Thoracic aorta (tissue), 2 donors: ENCODE data around the gene TBC1D24. TPM values are rescaled to one million over a fixed set of nuclear protein-coding genes. Genes with fewer than 3 reads are reported as not detected.

Source experiments
- ATAC-seq: fragments of 150-250 bp; one replicate; pipeline ENCODE4 v1.8.0; 2017; ENCODE audit warnings: low read depth; ENCODE audit not compliant: insufficient number of reproducible peaks, low FRiP score
- DNase-seq: peaks from one replicate; pipeline ENCODE4 v3.0.0-alpha.2; 2020; ENCODE audit warnings: low spot score
- H3K27ac ChIP-seq, 2 donors: fragments of 200-600 bp; sonication (generic); 1 replicate in 1 of 2; 2 replicates in 1 of 2; pipeline ENCODE4 v1.5.1; 2016; ENCODE audit warnings: mild to moderate bottlenecking in 2 of 2, moderate library complexity in 2 of 2
- H3K27me3 ChIP-seq: fragments of 200-600 bp; sonication (generic); replicated peaks from 2 replicates; pipeline ENCODE4 v1.6.0; 2016; ENCODE audit warnings: mild to moderate bottlenecking; ENCODE audit not compliant: insufficient read depth
- H3K36me3 ChIP-seq: fragments of 200-600 bp; sonication (generic); one replicate; pipeline ENCODE4 v1.5.1; 2016
- H3K4me1 ChIP-seq, 2 donors: fragments of 200-600 bp; sonication (generic); 1 replicate in 1 of 2; 2 replicates in 1 of 2; pipeline versions ENCODE4 v1.5.1 to v1.6.0; 2016; ENCODE audit warnings: low read depth in 2 of 2, mild to moderate bottlenecking in 1 of 2; ENCODE audit not compliant: control insufficient read depth in 1 of 2
- H3K4me3 ChIP-seq: fragments of 200-600 bp; sonication (generic); 2 replicates; pipeline ENCODE4 v1.5.1; 2016; ENCODE audit warnings: mild to moderate bottlenecking
- H3K9me3 ChIP-seq: fragments of 200-600 bp; sonication (generic); 2 replicates; pipeline ENCODE4 v1.5.1; 2016
- CTCF ChIP-seq: fragments of 200-600 bp; sonication (generic); IDR thresholded peaks from one replicate; pipeline ENCODE4 v1.5.1; 2019; ENCODE audit warnings: antibody characterized with exemption
- total RNA-seq, 2 donors: library from RNA; depleted of rRNA; stranded (reverse); fragments of >200 nt; gene quantifications; one replicate each; pipeline versions ENCODE4 v1.1.0 to v1.2.3, GENCODE V29; 2016

The TBC1D24 gene
- total RNA-seq, 2 donors from 2014 or later: 14.5 to 15.0 TPM

- Histone ChIP-seq H3K36me3 (no peaks in the 10 kb centered on the region), H3K27me3 (no peaks in the 10 kb centered on the region), H3K27ac (peak overlapping the region in 1 of 2 donors; percentile 43), H3K4me3 (no peak overlapping the region), H3K9me3 (no peaks in the 10 kb centered on the region), H3K4me1 (peaks cover 29 to 48% of the 10 kb centered on the region in 2 donors)
- no peak for TF ChIP-seq CTCF
- DNase-seq (no peak), ATAC-seq (no peak)
These were observed 23.8 kb downstream of the TBC1D24 start for GRCh38 chr16:2498531-2499253.

GRCh38 chr16:2499454-2499853, 24.5 kb downstream of the TBC1D24 start:
- Histone ChIP-seq H3K36me3 (no peaks in the 10 kb centered on the region), H3K4me1 (peaks cover 29 to 45% of the 10 kb centered on the region in 2 donors), H3K9me3 (no peaks in the 10 kb centered on the region), H3K4me3 (no peak overlapping the region), H3K27ac (peak overlapping the region in 1 of 2 donors; percentile 43), H3K27me3 (no peaks in the 10 kb centered on the region)
- DNase-seq: no peak
- no peak for ATAC-seq
- no peak for TF ChIP-seq CTCF

GRCh38 chr16:2499890-2500429, 25.0 kb downstream of the TBC1D24 start:
- Histone ChIP-seq H3K27ac (no peak overlapping the region), H3K9me3 (no peaks in the 10 kb centered on the region), H3K4me1 (peaks cover 29 to 45% of the 10 kb centered on the region in 2 donors), H3K36me3 (no peaks in the 10 kb centered on the region), H3K4me3 (no peak overlapping the region), H3K27me3 (no peaks in the 10 kb centered on the region)
- DNase-seq (no peak), ATAC-seq (no peak)
- TF ChIP-seq CTCF: no peak

GRCh38 chr16:2500430-2500917, 25.5 kb downstream of the TBC1D24 start:
- TF ChIP-seq CTCF: no peak
- Histone ChIP-seq H3K9me3 (no peaks in the 10 kb centered on the region), H3K4me1 (peaks cover 29 to 45% of the 10 kb centered on the region in 2 donors), H3K27ac (no peak overlapping the region), H3K36me3 (no peaks in the 10 kb centered on the region), H3K27me3 (no peaks in the 10 kb centered on the region), H3K4me3 (no peak overlapping the region)
- DNase-seq (no peak), ATAC-seq (no peak)

GRCh38 chr16:2500918-2501750, 26.2 kb downstream of the TBC1D24 start:
- H3K27ac ChIP-seq: no peak overlapping the region
- no peaks in the 10 kb centered on the region for H3K36me3 ChIP-seq
- H3K4me3 ChIP-seq: peak overlapping the region; percentile 55
- peaks cover 29 to 45% of the 10 kb centered on the region in 2 donors for H3K4me1 ChIP-seq
- no peaks in the 10 kb centered on the region for H3K27me3 ChIP-seq
- ATAC-seq (peak; percentile 54), DNase-seq (peak; percentile 51)
- TF ChIP-seq CTCF: peak; percentile 99
- no peaks in the 10 kb centered on the region for H3K9me3 ChIP-seq
